ENCODE results near the gene LITAFD.
"Not testable (repeated sequence)": the region's sequence is repeated elsewhere in the genome, so short reads cannot be mapped to it uniquely, and the experiment has no call there.

LITAFD gene

DNA sequence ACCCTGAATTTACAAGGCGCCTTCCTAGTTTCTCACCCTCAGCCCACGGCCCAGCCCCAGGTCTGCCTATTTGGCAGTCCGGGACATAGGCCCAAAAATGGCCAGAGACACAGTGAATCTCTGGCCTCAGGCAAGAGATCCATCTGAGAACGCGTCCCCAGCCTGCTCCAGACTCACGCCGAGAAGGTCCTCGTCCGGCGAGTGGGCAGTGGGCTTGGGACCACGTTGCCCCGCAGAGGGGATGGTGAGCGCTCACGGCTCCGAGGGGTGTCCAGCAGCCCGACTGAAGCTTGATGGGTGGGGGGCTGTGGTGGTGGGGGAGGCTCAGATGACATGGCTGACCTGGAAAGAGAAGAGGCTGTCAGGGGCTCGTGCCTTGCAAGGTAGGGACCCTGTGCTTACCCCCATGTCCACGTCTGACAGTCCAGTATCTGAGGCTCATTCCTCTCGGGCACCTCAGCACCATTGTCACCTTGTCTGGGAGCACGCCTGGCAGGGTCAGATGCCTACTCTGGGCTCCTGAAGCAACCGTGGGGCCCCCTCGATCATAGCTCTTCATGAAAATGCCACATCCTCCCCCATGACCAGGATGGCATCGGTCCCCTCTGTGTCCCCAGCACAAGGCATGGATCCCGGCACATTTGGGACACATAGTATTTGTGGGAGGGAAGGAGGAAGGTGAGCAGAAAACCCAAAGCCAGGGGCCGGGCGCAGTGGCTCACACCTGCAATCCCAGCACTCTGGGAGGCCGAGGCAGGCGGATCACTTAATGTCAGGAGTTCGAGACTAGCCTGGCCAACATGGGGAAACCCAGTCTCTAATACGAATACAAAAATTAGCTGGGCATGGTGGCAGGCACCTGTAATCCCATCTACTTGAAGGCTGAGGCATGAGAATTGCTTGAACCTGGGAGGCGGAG is 22.9 kb upstream of the LITAFD start:
- no peak for DNase-seq

DNA sequence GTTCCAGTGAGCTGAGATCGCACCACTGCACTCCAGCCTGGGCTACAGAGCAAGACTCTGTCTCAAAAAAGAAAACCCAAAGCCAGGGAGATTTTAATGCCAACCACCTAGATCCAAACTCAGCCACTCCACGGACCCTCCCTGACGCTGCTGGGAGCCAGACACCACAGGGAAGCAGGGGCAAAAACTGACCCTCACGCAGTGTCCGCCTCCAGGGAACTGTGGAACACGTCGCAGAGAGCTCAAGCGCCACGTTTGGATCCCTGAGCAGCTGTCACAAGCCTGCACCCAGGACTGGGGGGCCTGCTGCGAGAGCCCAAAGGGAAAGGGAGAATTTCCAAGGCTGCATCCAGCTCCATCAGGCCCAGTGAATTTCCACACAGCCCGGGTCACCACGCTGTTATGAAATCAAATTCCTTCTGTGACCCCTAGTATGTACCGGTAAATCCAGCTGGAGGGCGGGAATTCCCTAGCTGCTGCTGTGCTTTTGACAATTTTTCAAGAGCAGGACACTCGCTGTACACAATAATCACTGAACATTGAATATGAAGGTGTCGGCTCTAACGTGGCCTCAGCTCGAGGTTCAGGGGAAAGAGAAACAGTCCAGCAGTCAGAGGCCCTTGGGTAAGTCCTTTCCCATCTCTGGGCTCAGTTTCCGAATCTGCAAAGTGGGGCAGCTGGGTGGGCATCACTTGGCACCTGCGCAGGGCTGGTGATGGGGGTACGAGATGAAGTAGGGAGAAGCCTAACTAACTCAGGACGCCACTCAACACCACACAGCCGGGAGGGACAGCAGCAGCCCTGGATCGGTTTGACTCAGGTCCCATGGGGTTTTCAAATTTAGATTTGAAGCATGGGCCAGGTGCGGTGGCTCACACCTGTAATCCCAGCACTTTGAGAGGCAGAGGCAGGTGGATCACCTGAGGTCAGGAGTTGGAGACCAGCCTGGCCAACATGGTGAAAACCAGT is 22.0 kb upstream of the LITAFD start:
- DNase-seq = no peak

DNA sequence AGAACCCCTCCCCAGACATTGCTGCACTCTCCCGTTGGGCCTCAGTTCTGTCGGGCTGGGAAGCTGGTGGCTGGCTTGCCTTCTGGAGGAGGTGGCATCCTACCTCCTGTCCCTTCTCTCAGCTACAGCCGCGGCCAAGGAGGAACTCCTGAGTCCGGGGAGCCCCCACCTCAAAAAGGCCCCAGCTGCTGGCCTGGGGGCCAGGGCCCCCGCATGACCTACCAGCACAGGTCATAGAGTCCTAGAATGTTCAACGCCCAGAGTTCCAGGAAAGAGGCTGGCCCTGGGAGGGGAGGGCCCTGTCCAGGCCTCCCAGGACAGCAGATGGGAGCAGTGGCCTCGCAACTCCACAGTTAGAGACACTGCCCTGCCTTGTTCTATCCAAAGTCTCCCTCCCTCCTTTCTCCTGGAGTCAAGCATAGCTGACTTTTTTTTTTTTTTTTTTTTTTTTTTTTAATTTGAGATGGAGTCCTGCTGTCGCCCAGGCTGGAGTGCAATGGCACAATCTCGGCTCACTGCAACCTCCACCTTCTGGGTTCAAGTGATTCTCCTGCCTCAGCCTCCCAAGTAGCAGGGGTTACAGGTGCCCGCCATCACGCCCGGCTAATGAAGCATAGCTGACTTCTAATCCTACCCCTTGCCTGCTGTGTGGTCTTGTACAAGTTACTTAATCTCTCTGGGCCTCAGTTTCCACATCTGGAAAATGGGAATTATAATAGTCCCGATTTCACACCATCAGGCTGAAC is 20.4 kb upstream of the LITAFD start:
- no peak for DNase-seq

DNA sequence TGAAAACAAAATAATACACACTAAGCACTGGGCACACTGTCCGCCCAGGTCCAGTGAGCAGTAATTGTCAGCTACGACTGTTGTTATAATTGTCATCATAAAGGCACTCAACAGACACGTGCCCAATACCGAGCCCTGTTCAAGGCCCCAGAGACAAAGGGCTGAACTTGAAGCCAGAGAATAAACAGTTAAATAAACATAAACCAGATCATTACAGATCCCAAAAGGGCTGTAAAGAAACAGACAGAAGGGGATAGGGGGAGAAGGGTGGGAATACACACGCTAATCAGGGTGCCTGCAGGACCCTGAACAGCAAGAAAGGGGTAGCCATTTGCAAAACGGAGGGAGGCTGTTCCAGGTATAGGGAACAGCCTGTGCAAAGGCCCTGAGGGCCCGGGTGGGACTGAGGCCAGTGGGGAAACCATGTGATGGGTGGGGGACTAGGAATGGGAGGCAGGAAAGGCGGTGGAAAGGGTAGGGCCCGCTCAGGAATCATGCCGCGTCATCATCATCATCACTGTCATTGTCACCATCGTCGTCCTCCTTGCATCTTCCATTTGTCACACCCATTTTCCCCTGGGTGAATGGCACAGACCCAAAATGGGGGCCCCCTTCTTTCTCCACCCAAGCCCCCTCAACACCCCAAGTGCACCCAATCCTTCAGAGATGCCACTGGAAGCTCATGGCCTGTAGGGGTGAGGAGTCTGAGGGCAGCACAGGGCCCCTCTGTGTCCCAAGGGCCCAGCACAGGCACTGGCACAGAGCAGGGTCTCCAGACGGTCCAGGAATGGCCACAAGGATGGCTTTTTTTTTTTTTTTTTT is 19.6 kb upstream of the LITAFD start:
- no peak for DNase-seq

DNA sequence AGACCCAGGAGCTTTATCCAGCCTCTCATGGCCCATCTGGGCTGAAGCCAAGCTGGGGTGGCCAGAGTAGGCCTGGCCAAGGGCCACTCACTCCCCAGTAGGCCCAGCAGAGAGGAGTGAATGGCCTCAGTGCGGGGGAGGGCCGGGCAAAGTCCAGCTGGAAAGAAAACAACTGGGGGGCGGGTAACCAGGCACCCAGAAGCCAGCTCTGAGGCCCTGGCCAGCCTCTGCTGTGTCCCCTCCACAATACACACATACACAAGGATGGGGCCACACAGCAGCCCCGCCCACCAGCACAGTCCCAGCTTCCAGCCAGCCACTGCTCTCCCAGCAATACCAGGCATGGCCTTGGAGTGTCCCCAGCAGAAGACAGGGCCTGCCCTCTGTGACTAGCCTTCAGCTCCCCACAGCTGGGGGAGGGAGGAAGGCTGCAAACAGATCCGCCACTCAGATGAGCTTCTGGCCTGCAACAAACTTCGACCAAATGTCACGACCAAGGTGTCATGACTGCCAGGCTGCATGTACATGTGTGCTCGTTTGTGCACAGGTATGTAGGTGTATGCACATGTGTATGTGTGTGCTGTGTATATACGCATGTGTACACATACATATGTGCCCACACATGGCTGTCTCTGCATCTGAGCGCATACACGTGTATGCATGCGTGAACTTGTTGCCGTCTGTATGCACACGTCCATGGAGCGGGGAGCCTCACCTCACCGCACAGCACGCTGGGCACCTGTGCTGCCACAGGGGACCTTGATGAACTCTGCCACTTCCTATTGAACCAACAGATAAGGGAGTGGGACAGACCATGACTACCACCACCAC is 18.3 kb upstream of the LITAFD start:
- no peak for DNase-seq

DNA sequence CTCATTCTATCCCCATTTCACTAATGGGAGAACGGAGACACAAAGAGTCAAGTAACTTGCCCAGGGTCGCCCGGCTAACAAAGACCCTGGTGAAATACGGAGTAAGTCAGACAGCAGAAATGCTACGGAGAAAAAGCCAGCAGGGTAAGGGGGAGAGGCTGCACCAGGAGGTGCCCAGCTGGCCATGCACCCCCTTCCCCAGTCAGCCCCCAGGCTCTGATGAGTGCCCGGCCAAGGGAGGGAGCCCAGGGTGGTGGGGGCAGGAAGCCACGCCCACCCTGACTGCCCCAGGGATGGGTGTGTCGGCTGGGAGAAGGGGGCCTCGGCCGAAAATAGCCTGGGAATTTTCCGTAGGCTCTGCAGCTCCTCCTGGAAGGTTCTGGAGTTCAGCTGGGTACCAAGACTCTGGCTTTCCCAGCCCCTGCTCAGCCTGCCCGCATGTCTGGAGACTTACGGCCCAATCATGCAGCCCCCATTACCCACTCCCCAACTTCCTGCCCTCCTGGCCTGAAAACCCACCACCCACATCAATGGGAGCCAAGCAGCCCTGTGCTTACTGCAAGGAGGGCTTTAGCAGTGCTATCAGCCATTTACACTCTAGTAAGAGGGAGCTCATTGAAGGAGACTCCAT is 17.6 kb upstream of the LITAFD start:
- DNase-seq = no peak

DNA sequence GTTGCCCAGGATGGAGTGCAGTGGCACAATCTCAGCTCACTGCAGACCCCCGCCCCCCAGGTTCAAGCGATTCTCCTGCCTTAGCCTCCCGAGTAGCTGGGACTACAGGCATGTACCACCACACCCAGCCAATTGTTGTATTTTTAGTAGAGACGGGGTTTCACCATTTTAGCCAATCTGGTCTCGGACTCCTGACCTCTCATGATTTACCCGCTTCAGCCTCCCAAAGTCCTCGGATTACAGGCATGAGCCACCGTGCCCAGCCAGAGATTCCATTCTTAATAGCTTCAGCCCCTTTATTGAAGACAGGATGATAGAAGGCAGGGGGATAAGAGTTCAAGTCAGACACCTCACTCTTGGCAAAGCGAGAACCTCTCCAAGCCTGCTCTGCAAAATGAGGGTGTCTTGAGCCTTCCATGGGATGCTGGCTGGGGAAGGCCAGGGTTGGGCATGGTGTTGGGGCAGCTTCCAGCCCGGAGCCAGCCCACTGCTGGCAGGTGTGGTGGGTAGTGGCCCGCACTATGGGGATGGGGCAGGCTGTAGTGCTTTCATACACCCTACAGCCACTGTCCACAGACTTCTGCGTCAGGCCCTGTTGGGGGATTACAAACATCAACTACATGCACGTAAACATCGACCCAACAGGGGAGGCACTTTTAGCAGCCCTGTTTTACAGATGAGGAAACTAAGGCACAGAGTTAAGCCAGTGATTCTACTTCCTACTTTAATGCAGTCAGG is 16.8 kb upstream of the LITAFD start:
- DNase-seq = no peak

DNA sequence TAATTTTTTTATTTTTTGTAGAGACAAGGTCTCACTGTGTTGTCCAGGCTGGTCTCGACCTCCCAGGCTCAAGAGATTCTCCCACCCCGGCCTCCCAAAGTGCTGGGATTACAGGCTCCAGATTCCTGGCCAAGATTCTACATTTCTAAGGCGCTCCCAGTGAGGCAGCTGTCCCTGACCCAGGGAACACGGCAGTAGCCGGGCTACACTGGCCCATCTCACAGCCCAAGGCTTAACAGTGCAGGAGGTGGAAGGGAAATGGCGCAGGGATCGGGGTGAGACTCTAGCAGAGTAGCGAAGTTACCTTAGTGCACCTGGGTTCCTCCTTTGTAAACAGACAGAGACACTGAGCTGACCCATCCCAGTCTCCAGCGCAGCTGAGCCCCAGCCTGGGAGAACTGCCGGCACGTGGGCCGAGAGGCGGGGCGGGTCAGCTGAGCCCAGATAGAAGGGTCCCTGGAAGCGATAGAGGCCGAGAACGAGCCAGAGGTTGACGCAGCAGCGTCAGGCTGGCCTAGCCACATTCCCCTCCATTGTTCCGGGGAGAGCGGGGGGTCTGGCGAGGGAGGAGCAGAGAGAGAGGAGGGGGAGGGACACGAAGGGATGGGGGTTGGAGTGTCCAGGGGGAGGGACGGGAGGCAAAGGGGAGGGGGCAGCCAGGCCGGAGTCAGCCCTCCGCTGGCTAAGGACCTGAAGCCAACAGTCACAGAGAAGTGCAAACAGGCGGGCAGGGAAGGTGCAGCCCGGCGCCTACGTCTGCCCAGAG is 15.8 kb upstream of the LITAFD start:
- DNase-seq = no peak

DNA sequence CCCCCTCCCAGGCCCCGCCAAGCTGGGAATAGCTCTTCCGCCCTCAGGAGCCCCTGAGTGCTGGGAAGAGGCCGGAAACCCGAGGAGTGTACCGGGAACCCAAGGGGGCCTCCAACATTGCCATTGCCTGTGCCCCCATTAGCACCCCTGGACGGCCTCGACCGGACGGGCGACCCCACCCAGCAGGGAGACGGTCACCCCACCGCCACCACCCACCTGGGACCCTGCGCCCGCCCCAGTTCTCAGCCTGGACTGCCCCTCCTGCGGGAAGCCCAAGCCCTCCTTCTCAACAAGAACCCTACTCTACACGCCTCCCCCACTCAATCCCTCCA is 15.3 kb upstream of the LITAFD start:
- DNase-seq = no peak

DNA sequence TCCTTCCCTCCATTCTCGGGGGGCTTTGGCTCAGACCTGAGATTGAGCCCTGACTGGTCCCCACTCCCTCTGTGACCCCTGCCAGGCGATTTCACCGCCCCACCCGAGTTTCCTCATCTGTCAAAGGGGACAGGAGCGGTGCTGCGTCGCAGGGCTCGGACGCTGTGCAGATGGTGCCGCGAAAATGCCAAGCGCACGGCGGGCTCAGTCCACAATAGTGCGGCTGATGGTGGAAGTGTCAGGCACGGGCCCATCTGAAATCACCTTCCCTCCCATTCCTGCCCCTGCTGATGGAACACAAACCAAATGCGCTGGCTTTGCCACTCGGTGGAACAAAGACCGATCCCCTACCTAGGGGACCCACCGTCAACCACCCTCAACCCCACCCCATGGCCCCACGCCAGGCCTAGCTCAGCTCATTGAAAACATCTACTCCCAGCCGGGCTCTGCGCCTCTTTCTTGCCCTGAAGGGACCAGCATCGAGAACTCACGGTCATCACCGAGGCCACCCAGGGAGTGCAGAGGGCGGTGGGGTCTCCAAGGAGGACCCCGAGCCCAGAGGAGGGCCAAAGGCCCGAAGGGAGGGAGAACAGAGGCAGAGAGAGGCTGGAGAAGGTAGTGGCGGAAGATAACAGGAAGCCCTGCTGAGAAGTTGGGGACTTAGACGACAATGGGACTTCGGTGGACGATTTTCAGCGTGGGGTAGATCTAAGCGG is 14.8 kb upstream of the LITAFD start:
- DNase-seq = no peak

DNA sequence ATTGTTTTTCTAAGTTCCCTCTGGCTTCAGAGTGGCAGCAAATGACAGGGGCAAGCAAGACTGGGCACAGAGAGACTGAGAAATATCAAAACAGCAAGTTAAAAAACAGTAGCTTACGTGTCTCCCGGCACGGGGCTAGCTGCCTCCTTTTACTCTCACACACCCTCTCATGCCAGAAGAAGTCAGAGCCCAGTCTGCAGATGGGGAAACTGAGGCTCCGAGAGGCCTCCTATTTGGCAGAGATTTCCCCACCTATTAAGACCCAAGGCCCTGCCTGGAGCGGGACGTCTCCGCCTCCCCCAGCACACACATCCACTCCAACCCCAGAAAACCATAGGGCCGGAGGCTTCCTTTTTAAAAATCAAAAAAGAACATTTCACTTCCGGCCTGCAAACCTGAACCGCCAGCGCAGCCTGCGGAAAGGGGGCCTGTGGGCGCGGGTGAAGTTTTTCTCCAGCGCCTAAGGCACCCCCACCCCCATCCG is 14.2 kb upstream of the LITAFD start:
- no peak for DNase-seq

DNA sequence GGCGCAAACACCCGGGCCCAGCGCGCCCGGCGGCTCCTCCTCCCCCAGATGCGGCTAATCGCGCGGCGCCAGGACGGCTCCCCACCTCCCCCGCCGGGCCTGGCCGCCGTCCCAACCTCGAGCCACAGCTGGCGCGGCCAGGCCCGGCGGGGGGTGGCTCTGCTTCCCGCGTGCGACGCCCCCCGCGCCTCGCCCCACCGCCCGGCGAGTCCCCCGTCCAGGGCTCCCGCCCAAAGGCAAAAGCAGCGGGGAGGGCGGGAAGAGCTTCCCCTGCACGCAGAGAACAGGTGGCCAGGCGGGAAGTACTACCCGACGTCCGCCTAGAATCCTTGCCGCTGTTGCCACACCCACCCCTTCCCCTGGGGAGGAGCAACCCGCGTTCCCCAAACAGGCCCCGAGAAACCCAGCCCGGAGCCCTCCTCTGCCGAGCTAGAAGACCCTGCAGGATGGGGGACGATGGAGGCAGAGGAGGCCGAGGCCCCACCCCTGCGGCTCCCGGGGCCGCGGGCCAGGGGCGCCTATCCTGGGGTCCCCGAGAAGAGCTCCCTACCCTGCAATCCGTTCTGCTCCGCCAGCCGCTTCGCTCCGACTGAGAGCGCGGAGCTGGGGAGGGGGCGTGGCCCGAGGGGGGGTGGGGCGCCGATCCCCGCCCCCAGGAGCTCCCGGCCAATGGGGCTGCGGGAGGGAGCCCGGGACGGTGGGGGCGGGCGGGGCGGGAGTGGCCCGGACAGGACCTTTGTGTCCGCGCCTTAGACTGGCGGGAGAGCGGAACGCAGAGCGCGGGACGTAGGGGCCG is 13.5 kb upstream of the LITAFD start, which contains the start of gene CARHSP1:
TSS of gene CARHSP1 (minus strand) at position 591 of the 796 bp plus-strand sequence. CDS start 9,678 bp downstream, outside the sequence.
- DNase-seq = peak; percentile 72

DNA sequence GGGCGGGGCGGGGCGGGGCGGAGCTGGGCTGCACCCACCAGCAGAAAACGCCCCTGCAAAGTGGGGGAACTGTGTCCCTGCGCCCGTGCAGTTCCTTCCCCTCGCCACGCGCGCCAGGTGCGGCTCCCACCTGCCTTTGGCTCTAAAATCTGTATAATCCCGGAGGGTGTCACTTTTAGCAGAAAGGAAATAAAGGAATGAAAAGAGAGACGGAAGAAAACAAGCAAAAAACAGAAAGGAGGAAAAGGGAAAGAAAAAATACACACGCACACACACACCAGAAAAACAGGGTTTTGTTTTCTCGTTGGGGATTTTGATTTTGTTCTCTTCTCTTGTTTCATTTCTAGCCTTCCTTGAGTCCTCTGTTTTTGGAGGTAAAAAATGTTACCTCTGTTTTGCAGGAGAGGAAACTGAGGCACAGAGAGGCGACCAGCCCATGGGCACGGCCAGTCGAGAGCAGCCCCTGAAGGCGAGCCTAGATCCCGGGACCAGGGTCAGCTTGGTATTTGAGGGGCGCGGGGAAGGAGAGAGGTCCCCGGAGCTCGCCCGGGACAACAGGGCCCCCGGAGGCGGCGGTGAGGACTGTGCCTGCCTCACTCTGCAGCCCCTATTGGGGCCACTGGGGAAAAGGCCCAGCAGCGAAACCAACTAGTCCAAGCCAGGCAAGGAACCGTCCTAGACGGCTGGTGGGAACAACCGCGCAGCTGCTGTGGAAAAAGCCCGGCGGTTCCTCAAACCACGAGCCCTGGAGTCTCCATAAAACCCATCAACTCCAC is 12.8 kb upstream of the LITAFD start:
- DNase-seq = no peak

DNA sequence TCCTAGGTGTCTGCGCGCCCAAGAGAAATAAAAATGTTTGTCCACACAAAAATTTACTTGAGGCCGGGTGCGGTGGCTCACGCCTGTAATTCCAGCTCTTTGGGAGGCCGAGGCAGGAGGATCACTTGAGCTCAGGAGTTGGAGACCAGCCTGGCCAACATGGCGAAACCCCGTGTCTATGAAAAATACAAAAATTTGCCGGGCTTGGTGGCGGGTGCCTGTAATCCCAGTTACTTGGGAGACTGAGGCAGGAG is 12.2 kb upstream of the LITAFD start:
- not testable (repeated sequence) for DNase-seq

DNA sequence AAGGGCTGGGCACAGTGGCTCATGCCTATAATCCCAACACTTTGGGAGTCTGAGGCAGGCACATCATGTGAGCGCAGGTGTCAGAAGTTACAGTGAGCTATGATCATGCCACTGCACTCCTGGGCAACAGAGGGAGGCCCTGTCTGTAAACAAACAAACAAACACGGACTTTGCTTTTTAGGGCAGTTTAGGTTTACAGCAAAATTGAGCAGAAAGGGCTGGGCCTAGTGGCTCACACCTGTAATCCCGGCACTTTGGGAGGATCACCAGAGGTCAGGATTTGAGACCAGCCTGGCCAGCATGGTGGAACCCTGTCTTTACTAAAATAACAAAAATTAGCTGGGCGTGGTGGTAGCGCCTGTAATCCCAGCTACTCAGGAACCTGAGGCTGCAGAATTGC is 10.1 kb upstream of the LITAFD start:
- no peak for DNase-seq

DNA sequence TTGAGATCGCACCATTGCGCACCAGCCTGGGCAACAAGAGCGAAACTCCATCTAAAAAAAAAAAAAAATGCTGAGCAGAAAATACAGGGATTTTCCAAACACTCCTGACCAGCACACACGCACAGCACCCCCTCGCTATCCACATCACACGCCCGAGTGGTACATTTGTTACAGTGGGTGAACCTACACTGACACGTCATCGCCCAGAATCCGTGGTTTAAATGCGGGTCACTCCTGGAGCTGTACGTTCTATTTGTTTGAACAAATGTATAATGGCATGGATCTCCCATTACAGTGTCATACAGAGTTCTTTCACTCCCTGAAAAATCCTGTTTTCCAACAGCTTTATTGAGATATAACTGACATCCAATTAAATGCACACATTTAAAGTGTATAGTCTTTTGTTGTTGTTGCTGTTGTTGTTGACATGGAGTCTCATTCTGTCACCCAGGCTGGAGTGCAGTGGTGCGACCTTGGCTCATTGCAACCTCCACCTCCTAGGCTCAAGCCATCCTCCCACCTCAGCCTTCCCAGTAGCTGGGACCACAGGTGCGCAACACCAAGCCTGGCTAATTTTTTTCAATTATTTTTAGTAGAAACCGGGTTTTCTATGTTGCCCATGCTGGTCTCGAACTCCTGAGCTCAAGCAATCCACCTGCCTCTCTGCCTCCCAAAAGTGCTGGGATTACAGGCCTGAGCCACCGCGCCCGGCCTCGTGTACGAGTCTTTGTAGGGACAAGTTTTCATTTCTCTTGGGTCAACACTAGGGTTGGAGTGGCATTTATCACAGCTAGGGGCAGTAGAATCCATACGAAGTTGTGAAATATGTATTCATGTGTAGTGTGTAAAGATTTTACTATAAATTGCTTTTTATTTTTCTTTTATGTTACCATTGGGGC is 8.9 kb upstream of the LITAFD start:
- no peak for DNase-seq
